ENCODE measurements around the gene SMPDL3B. TPM values are rescaled to one million over a fixed set of nuclear protein-coding genes. Genes with fewer than 3 reads are reported as not detected.
A peak's percentile ranks its signal among the peaks of the same experiment; 100 is the strongest.

SMPDL3B gene, protein sequence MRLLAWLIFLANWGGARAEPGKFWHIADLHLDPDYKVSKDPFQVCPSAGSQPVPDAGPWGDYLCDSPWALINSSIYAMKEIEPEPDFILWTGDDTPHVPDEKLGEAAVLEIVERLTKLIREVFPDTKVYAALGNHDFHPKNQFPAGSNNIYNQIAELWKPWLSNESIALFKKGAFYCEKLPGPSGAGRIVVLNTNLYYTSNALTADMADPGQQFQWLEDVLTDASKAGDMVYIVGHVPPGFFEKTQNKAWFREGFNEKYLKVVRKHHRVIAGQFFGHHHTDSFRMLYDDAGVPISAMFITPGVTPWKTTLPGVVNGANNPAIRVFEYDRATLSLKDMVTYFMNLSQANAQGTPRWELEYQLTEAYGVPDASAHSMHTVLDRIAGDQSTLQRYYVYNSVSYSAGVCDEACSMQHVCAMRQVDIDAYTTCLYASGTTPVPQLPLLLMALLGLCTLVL
- total RNA-seq, result under 1 TPM; 0.28 to 0.45 TPM

DNA sequence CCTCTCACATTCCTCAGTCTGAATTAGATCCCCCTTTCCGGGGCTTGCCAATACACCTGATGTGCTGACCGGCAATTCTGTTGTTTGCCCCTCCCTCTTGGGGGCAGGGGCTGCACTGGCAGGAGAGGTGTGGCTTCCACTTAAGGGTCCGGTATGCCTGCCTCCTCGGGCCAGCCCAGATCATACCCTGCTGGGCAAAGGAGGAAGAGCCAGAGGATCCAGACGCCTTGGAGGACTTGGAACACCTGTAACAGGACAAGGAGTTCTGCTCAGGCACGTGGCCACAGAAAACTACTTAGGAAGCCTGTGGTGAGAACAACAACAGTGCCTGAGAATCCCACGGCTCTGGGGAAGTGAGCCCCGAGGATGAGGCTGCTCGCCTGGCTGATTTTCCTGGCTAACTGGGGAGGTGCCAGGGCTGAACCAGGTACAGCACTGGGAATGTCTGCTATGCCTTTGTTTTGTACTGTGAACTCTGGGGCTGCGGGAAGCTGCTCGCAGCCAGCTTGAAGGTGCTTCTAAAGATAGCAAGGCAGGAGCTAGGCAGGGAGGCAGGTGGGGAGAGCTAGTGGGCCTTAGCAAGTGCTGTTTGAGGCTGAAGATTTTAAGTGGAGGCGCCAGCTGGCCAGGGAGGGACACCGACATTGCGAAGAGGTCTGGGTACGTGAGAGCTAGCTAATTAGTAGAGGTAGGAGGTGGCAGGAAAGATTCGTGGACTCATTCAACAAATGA, at the start of gene SMPDL3B:
SMPDL3B (plus strand) TSS at position 183 of the 732 bp plus-strand sequence; CDS start at position 367, 184 bp downstream.
- Mint-ChIP-seq H3K36me3 (ENCODE audit: low read depth) (no peaks in the 10 kb centered on the region), H3K27ac (peak within 1 kb of the TSS; percentile 65), H3K9me3 (no peaks in the 10 kb centered on the region), H3K4me1 (peaks cover 6% of the 10 kb centered on the region), H3K27me3 (peaks cover 13% of the 10 kb centered on the region), H3K4me3 (peak within 1 kb of the TSS; percentile 49)
- peak; percentile 56 for ATAC-seq (replicated peaks)

DNA sequence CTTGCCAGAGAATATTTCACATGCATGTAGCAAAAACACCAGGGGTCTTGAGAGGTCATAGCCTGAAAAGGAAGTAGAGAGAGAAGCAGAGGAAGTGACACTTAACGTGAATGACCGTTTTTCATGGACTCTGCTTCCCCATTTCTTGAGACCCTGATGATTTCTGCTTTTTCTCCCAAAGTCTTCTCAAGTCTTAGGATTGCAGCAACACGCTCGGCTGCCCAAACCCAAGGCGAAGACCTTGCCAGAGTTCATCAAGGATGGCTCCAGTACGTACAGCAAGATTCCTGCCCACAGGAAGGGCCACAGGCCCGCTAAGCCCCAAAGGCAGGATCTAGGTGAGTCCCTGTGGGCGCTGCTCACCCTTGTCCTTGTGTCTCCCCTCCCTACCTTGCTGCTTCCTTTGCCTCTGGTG, 49.7 kb upstream of the SMPDL3B start:
- H3K36me3 Mint-ChIP-seq (ENCODE audit: low read depth), result peaks cover 94% of the 10 kb centered on the region
- H3K9me3 Mint-ChIP-seq, result no peaks in the 10 kb centered on the region
- peaks cover 37% of the 10 kb centered on the region for H3K4me1 Mint-ChIP-seq
- H3K4me3 Mint-ChIP-seq, result no peak overlapping the region
- no peaks in the 10 kb centered on the region for H3K27me3 Mint-ChIP-seq
- ATAC-seq (replicated peaks), result no peak
- peak overlapping the region; percentile 64 for H3K27ac Mint-ChIP-seq

DNA sequence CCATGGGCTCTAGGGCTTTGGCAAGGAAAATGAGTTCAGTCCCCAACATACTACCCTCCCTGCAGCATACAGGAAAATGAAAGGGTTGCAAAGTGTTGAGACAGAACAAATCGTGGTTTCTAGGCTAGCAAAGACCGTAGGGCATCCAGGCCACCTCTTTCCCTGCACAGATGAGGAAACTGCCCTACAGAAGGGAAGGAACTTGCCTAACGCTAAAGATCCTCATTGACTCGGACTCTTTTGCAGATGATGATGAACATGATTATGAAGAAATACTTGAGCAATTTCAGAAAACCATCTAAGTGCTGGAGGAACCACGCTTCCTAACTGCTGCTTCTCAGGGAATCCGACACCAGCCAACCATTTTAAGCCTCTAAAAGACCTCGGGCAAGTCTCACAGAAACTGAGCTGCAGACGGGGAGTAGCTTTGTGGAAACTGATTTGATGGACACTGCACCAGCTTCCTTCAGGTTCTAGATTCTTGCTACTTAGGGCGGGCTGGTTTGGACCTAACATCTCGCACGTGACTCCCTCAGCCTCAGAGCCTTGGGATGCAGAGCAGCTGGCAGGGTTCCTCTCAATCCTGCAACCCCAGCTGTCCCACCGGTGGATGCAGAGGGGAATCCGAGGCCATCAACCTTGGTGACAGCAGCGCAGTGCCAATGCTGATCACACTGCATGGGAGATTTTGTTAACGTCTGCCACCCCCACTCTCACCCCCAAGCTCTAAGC, 49.0 kb upstream of the SMPDL3B start:
- H3K36me3 Mint-ChIP-seq (ENCODE audit: low read depth), result peaks cover 99% of the 10 kb centered on the region
- ATAC-seq (replicated peaks), result no peak
- H3K27me3 Mint-ChIP-seq, result no peaks in the 10 kb centered on the region
- H3K27ac Mint-ChIP-seq, result peak overlapping the region; percentile 89
- H3K9me3 Mint-ChIP-seq, result no peaks in the 10 kb centered on the region
- H3K4me3 Mint-ChIP-seq, result peak overlapping the region; percentile 77
- peaks cover 41% of the 10 kb centered on the region for H3K4me1 Mint-ChIP-seq

DNA sequence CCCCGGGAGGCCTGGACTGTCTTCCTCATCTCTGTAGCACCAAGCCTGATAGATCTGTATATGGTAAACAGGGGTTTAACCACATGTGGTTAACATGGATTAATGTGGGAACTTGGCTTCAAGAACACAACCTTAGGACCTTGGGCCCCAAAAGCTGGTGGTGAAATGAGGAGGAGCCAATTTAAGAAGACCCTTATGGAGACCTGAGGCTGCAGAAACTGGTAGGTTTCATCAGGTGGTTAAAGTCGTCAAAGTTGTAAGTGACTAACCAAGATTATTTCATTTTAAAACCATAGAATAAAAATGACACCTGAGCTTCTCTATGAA, 48.5 kb upstream of the SMPDL3B start:
- Mint-ChIP-seq H3K9me3 (no peaks in the 10 kb centered on the region), H3K4me3 (peak overlapping the region; percentile 77)

DNA sequence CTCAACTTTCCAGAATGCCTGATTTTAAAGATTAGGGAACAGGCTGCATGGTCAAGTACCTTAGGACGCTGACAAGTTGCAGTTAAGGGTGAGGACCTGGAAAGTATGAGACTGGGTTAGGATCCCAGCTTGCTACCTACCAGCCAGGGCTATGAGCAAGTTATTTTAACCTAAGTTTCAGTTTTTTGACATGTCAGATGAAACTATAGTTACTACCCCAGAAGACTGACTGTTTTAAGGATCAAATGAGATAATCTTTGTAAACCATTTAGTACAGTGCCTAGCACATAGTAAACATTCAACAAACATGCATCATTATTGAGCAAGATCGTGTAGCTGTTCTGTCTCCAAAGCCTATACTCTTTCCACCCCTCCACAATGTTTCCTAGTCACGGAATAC, 48.1 kb upstream of the SMPDL3B start:
- ATAC-seq (replicated peaks), result peak; percentile 31
- Mint-ChIP-seq H3K4me3 (peak overlapping the region; percentile 77), H3K27me3 (no peaks in the 10 kb centered on the region), H3K36me3 (ENCODE audit: low read depth) (peaks cover 100% of the 10 kb centered on the region), H3K9me3 (no peaks in the 10 kb centered on the region), H3K4me1 (peaks cover 51% of the 10 kb centered on the region), H3K27ac (peak overlapping the region; percentile 89)

More for the DNA sequence above, 48.5 kb upstream of the SMPDL3B start:
- Mint-ChIP-seq H3K36me3 (ENCODE audit: low read depth) (peaks cover 100% of the 10 kb centered on the region), H3K27ac (peak overlapping the region; percentile 89), H3K4me1 (peaks cover 47% of the 10 kb centered on the region), H3K27me3 (no peaks in the 10 kb centered on the region)
- no peak for ATAC-seq (replicated peaks)

DNA sequence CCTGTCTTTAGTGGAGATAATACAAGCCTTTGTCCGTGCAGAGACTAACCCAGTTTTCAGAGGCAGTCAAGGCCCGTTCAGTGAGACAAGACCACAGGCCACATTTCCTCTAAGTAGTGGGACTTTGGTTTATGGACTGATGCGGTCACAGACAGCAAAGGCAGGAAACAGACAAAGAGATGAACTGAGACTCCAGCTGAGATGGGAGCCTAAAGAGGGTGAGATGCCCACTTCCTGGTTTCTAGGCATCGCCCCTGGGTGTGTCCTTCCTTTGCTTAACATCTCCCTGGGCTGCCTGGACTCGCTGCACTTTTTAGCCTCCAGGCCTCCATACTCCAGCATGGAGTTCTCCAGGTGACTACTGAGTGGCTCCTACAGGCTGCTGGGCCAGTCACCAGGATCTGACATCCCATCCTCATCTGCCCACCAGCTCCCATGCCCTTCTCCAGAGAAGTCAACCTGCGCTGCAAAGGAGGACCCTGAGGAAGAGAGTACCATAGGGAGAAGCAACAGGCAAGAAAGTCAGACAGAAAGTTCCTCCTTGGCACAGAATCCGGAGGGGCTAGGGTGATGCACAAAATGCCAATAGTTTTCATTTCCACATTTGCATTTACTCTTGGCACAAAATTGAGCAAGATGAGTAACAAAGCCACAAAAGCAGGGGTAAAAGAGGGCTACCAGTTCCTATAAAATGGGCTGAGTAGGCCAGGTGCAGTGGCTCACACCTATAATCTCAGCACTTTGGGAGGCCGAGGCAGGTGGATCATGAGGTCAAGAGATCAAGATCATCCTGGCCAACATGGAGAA, 47.4 kb upstream of the SMPDL3B start:
- no peaks in the 10 kb centered on the region for H3K9me3 Mint-ChIP-seq
- H3K4me3 Mint-ChIP-seq, result peak overlapping the region; percentile 77
- H3K36me3 Mint-ChIP-seq (ENCODE audit: low read depth), result peaks cover 100% of the 10 kb centered on the region

DNA sequence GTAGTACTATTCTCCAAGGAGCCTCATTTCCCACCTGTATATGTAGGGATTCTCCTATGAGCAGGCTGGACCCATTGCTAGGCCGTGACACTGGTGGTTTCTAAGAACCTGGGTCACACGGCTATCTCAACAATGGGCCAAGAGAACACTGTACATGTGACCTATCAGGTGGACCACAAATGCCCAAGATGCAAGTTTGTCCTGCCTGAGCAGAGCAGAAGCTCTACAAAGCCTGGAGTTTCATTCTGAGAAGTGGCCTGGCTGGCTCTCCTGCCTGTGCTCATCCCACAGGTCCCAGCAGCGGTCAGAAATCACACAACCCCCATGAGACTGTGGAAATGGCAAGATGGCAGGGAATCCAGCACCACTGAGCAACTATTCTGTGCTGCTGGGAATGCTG, 45.3 kb upstream of the SMPDL3B start:
- no peak for ATAC-seq (replicated peaks)
- H3K27me3 Mint-ChIP-seq, result no peaks in the 10 kb centered on the region
- peaks cover 57% of the 10 kb centered on the region for H3K4me1 Mint-ChIP-seq
- H3K36me3 Mint-ChIP-seq (ENCODE audit: low read depth), result peaks cover 100% of the 10 kb centered on the region
- H3K9me3 Mint-ChIP-seq, result no peaks in the 10 kb centered on the region
- peak overlapping the region; percentile 28 for H3K27ac Mint-ChIP-seq
- H3K4me3 Mint-ChIP-seq, result peak overlapping the region; percentile 25

More for the DNA sequence above, 47.4 kb upstream of the SMPDL3B start:
- Mint-ChIP-seq H3K27ac (peak overlapping the region; percentile 89), H3K27me3 (no peaks in the 10 kb centered on the region), H3K4me1 (peaks cover 58% of the 10 kb centered on the region)
- ATAC-seq (replicated peaks), result peak; percentile 68

DNA sequence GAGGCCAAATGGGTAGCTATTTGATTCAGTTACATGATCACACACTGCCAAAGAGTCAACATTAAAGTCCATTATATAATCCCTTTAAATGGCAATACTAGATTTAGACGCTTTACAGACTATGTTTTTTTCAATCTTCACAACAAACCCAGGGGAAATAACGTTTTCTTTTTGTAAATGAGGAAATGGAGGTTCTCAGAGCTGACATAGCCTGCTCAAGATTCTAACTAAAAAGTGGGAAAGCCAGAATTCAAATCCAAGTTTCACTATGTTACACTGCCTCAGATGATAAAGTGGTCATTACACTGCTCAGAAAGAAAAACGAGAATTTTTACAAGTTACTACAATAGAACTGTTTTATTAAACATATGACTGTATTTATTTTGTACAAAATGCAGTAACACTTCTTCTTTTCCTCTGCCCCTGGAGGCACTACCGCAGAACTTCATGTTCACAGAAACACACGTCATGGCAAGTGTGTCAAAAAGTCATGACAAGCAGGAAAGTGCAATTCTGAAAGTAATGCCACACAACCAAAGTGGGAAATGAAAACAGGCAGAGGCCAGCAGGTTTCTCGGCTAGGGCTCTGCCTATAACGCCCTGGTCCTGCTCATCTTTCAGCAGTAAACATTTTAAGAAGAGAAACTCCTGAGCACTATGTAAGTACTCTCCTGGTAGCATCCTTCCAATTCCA, 43.5 kb upstream of the SMPDL3B start:
- Mint-ChIP-seq H3K9me3 (no peaks in the 10 kb centered on the region), H3K4me3 (peak overlapping the region; percentile 69), H3K27ac (peak overlapping the region; percentile 84), H3K27me3 (no peaks in the 10 kb centered on the region), H3K36me3 (ENCODE audit: low read depth) (peaks cover 100% of the 10 kb centered on the region), H3K4me1 (peaks cover 50% of the 10 kb centered on the region)
- peak; percentile 68 for ATAC-seq (replicated peaks)

DNA sequence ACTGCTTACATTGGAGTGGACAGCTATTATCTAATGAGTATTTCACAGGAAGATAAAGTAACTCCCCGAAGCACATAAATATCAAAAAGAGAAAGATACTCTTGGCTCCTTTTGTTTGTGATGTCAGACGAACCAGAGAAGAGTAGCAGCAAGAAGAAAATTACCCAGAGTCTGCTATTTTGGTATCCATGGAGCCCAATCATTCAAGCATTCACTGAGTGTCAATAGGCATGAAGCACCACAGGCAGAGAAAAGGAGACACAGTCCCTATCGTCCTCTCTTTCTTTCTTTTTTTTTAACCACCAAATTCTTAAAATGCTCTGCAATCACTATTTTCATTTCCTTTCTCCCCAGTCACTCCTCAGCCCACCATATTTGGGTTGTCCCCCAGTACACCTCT, 40.3 kb upstream of the SMPDL3B start:
- no peak overlapping the region for H3K4me3 Mint-ChIP-seq
- peaks cover 99% of the 10 kb centered on the region for H3K36me3 Mint-ChIP-seq (ENCODE audit: low read depth)
- peaks cover 32% of the 10 kb centered on the region for H3K4me1 Mint-ChIP-seq
- H3K9me3 Mint-ChIP-seq, result no peaks in the 10 kb centered on the region
- no peak for ATAC-seq (replicated peaks)
- peak overlapping the region; percentile 57 for H3K27ac Mint-ChIP-seq
- H3K27me3 Mint-ChIP-seq, result no peaks in the 10 kb centered on the region

DNA sequence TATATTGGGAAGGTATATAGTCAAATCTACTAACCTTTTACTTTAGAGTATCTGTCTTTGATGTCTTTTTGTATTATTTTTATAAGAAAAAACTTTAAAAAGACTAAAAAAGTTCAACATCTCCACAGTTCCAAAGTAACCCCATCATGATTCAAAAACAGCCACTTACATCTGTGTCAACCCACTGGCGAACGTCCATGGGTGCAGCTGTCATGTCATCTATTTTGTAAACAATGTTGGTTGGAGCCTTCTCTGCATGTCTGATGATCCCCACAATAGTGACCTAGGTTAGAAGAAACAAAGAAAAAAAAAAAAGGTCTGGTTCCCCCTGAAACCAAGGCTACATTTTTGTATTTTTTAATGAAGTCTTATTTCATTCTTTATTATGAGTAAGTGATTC, 28.0 kb upstream of the SMPDL3B start:
- H3K9me3 Mint-ChIP-seq, result no peaks in the 10 kb centered on the region
- no peak overlapping the region for H3K4me3 Mint-ChIP-seq
- H3K27me3 Mint-ChIP-seq, result no peaks in the 10 kb centered on the region
- no peak for ATAC-seq (replicated peaks)
- H3K4me1 Mint-ChIP-seq, result peaks cover 4% of the 10 kb centered on the region
- H3K36me3 Mint-ChIP-seq (ENCODE audit: low read depth), result peaks cover 100% of the 10 kb centered on the region
- no peak overlapping the region for H3K27ac Mint-ChIP-seq

DNA sequence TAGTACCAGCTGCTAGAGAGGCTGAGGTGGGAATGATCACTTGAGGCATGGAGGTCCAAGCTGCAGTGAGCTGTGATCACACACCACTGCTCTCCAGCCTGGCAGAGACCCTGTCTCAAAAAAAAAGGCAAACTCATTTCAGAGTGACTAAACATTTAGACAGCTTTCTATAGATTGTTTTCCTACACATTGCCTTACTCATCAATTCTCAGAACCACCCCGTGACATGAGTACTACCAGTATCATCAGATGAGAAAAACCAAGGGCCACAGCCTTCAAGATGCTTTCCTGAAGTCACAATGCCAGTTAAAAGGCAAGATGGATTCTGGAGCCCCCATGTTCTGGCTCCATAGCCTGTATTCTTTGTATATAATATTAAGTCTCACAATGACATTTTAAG, 22.4 kb upstream of the SMPDL3B start:
- peak overlapping the region; percentile 87 for H3K27ac Mint-ChIP-seq
- no peaks in the 10 kb centered on the region for H3K27me3 Mint-ChIP-seq
- H3K4me1 Mint-ChIP-seq, result peaks cover 2% of the 10 kb centered on the region
- peak; percentile 57 for ATAC-seq (replicated peaks)
- no peaks in the 10 kb centered on the region for H3K9me3 Mint-ChIP-seq
- peaks cover 73% of the 10 kb centered on the region for H3K36me3 Mint-ChIP-seq (ENCODE audit: low read depth)
- H3K4me3 Mint-ChIP-seq, result peak overlapping the region; percentile 97

DNA sequence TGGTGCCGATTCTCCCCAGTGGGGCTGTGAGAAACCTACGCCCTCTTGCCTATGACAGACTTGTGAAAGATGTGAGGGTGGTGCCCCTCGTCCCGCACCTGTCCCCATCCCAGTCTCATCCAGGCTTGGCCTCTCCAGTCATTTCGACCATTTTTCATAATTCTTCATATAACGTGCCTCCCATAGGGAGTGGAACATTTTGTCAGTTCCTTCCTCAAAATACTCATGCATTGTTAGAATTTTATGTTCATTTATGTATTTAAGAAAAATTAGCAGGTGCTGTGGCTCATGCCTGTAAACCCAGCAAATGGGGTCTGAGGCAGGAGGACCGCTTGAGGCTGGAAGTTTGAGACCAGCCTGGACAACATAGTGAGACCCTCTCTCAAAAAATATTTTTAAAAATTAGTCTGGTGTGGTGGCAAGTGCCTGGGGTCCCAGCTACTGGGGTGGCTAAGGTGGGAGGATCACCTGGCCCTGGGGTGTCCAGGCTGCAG, 19.7 kb upstream of the SMPDL3B start:
- Mint-ChIP-seq H3K36me3 (ENCODE audit: low read depth) (peaks cover 46% of the 10 kb centered on the region), H3K27ac (peak overlapping the region; percentile 99), H3K27me3 (no peaks in the 10 kb centered on the region), H3K4me3 (peak overlapping the region; percentile 97), H3K4me1 (no peaks in the 10 kb centered on the region), H3K9me3 (no peaks in the 10 kb centered on the region)
- ATAC-seq (replicated peaks), result no peak

DNA sequence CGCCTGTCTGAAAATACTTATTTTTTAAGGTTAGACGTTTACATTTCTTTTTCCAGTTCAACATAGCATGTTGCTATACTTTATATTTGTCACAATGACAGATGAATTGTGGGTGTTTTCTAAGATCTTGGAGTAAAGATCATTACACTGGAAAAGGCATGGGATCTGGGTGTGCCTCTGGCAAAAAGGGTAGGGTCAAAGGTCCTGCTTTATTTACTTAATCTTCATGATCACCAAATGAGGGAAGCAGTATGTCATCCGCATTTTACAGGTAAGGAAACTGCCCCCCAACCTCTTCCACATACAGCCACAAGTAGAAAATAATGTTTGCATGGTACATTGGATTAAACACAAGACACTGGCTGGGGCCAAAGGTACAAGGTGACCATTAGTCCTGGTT, 12.5 kb upstream of the SMPDL3B start:
- H3K4me3 Mint-ChIP-seq, result no peak overlapping the region
- no peaks in the 10 kb centered on the region for H3K9me3 Mint-ChIP-seq
- no peaks in the 10 kb centered on the region for H3K4me1 Mint-ChIP-seq
- ATAC-seq (replicated peaks), result no peak
- no peaks in the 10 kb centered on the region for H3K36me3 Mint-ChIP-seq (ENCODE audit: low read depth)
- H3K27me3 Mint-ChIP-seq, result no peaks in the 10 kb centered on the region
- H3K27ac Mint-ChIP-seq, result no peak overlapping the region
